Measurements from ENCODE around the gene FHL3. TPM values are rescaled to one million over a fixed set of nuclear protein-coding genes. Genes with fewer than 3 reads are reported as not detected.

Gene FHL3
- total and polyA plus RNA-seq, 9 of the 15 experiments (the other 6 are each of a cell fraction or from before 2014, with no cell fraction given) = 6.1 to 144 (median 34.1) TPM

DNA sequence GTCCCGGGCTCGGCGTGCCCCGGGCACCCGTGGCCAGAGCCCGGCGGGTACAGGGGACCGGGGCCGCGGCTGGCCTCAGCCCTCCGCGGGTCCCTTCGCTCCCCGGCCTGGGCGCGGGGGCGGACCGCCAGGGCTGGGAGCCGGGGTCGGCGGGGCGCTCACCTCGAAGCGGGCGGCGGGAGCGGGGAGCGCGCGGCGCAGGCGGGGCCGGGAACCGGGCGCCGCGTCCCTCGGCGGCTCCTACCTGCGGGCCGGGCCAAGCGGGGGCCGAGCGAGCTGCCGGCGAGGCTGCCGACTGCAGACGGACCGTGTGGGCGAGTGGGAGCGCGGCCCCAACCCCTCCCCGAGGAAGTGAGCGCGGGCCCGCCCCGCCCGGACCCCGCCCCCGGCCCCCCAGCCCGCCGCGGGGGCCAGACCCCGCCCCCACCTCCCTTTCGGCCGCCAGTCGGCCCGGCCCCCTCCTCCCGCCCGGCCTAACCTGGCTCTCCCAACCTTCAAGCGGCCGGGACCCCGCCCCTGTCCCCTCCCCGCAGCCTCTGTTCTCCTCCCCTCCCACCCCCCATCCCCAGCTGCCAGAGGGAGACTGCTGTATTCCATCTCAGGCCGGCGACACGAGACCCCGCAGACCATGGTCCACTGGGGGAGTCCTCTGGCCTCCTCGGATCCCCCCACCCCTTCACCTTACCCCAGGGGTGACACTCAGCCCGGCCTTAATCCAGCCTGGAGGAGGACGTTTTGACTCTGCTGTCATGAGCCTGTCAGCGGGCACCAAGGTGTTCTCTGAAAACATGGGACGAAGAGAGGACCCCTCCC lies at the start of gene FHL3 (continued):
- TF ChIP-seq, protein P1, sequence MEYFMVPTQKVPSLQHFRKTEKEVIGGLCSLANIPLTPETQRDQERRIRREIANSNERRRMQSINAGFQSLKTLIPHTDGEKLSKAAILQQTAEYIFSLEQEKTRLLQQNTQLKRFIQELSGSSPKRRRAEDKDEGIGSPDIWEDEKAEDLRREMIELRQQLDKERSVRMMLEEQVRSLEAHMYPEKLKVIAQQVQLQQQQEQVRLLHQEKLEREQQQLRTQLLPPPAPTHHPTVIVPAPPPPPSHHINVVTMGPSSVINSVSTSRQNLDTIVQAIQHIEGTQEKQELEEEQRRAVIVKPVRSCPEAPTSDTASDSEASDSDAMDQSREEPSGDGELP (CRISPR knock-in tag; IDR thresholded peaks at IDR 0.05; ENCODE audit: borderline replicate concordance) = peak; percentile 28; the same call in 1 of the 2 replicates
- no peak for TF ChIP-seq TCF7L2 (IDR thresholded peaks at IDR 0.05; ENCODE audit: low read depth, low read length)
- TF ChIP-seq BCL6 (CRISPR knock-in tag; IDR thresholded peaks at IDR 0.05) = no peak
- TF ChIP-seq, protein P2, sequence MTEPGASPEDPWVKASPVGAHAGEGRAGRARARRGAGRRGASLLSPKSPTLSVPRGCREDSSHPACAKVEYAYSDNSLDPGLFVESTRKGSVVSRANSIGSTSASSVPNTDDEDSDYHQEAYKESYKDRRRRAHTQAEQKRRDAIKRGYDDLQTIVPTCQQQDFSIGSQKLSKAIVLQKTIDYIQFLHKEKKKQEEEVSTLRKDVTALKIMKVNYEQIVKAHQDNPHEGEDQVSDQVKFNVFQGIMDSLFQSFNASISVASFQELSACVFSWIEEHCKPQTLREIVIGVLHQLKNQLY (CRISPR knock-in tag; conservative IDR thresholded peaks at IDR 0.05) = no peak
- TF ChIP-seq FOXA1 (IDR thresholded peaks at IDR 0.05; ENCODE audit: borderline replicate concordance) = no peak
- TF ChIP-seq GABPB2 (CRISPR knock-in tag; conservative IDR thresholded peaks at IDR 0.05) = no peak
- TF ChIP-seq, protein P3, sequence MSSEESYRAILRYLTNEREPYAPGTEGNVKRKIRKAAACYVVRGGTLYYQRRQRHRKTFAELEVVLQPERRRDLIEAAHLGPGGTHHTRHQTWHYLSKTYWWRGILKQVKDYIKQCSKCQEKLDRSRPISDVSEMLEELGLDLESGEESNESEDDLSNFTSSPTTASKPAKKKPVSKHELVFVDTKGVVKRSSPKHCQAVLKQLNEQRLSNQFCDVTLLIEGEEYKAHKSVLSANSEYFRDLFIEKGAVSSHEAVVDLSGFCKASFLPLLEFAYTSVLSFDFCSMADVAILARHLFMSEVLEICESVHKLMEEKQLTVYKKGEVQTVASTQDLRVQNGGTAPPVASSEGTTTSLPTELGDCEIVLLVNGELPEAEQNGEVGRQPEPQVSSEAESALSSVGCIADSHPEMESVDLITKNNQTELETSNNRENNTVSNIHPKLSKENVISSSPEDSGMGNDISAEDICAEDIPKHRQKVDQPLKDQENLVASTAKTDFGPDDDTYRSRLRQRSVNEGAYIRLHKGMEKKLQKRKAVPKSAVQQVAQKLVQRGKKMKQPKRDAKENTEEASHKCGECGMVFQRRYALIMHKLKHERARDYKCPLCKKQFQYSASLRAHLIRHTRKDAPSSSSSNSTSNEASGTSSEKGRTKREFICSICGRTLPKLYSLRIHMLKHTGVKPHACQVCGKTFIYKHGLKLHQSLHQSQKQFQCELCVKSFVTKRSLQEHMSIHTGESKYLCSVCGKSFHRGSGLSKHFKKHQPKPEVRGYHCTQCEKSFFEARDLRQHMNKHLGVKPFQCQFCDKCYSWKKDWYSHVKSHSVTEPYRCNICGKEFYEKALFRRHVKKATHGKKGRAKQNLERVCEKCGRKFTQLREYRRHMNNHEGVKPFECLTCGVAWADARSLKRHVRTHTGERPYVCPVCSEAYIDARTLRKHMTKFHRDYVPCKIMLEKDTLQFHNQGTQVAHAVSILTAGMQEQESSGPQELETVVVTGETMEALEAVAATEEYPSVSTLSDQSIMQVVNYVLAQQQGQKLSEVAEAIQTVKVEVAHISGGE (CRISPR knock-in tag; IDR thresholded peaks at IDR 0.05) = 0 out of 6 replicates have a peak, but pooled peaks of 1 of the 3 experiments have one; percentile 14
- no peak for TF ChIP-seq ELF2 (CRISPR knock-in tag; IDR thresholded peaks at IDR 0.05)
- no peak for TF ChIP-seq ZKSCAN8 (CRISPR knock-in tag; IDR thresholded peaks at IDR 0.05)
- TF ChIP-seq, protein P4, sequence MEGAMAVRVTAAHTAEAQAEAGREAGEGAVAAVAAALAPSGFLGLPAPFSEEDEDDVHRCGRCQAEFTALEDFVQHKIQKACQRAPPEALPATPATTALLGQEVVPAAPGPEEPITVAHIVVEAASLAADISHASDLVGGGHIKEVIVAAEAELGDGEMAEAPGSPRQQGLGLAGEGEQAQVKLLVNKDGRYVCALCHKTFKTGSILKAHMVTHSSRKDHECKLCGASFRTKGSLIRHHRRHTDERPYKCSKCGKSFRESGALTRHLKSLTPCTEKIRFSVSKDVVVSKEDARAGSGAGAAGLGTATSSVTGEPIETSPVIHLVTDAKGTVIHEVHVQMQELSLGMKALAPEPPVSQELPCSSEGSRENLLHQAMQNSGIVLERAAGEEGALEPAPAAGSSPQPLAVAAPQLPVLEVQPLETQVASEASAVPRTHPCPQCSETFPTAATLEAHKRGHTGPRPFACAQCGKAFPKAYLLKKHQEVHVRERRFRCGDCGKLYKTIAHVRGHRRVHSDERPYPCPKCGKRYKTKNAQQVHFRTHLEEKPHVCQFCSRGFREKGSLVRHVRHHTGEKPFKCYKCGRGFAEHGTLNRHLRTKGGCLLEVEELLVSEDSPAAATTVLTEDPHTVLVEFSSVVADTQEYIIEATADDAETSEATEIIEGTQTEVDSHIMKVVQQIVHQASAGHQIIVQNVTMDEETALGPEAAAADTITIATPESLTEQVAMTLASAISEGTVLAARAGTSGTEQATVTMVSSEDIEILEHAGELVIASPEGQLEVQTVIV (CRISPR knock-in tag; IDR thresholded peaks at IDR 0.05; ENCODE audit: borderline replicate concordance) = no peak
- TF ChIP-seq HMGN3 (IDR thresholded peaks at IDR 0.05; ENCODE audit: borderline replicate concordance, extremely low read depth, insufficient read length, low read depth, low read length) = no peak
- TF ChIP-seq NCOA2 (IDR thresholded peaks at IDR 0.05; ENCODE audit: partially characterized antibody in 2 of 2) = no peak
- TF ChIP-seq SP1 (CRISPR knock-in tag; IDR thresholded peaks at IDR 0.05) = no peak
- no peak for TF ChIP-seq ZNF699 (CRISPR knock-in tag; IDR thresholded peaks at IDR 0.05; ENCODE audit: insufficient replicate concordance)
- TF ChIP-seq MAFK (IDR thresholded peaks at IDR 0.05; ENCODE audit: low read length) = no peak
- no peak for TF ChIP-seq KLF16 (IDR thresholded peaks at IDR 0.05)
- no peak for TF ChIP-seq FOXK1 (CRISPR knock-in tag; IDR thresholded peaks at IDR 0.05; ENCODE audit: borderline replicate concordance)
- TF ChIP-seq ARHGAP35 (IDR thresholded peaks at IDR 0.05; ENCODE audit: partially characterized antibody) = no peak
- no peak for TF ChIP-seq ETV5 (CRISPR knock-in tag; IDR thresholded peaks at IDR 0.05; ENCODE audit: low read depth)
- no peak for TF ChIP-seq SRSF1 (IDR thresholded peaks at IDR 0.05; ENCODE audit: low read depth, low read length)
